GM19351 (cell line): ENCODE measurements around the gene MAB21L4.

ENCODE experiments used
- ATAC-seq: cut with Tn5 transposase; IDR thresholded peaks from one replicate; pipeline ENCODE4 v1.9.1; 2021; ENCODE audit warnings: mild to moderate bottlenecking, moderate library complexity; ENCODE audit not compliant: unreplicated experiment

MAB21L4 gene

GRCh38 chr2:240898108-240898730, 2.3 kb upstream of the MAB21L4 start:
- no peak for ATAC-seq

GRCh38 chr2:240896871-240897692, 1.1 kb upstream of the MAB21L4 start:
- ATAC-seq, result no peak

GRCh38 chr2:240896394-240896793, 438 bp upstream of the MAB21L4 start:
- ATAC-seq, result no peak

- no peak for ATAC-seq
These were observed 959 bp downstream of the MAB21L4 start for GRCh38 chr2:240894836-240895558.

GRCh38 chr2:240894006-240894405, 1.9 kb downstream of the MAB21L4 start:
- no peak for ATAC-seq

GRCh38 chr2:240893363-240893844, 2.6 kb downstream of the MAB21L4 start:
- ATAC-seq, result no peak

- ATAC-seq, result no peak
These were observed 3.0 kb downstream of the MAB21L4 start for GRCh38 chr2:240892925-240893324.

- ATAC-seq, result no peak
These were observed 3.6 kb downstream of the MAB21L4 start for GRCh38 chr2:240892356-240892755.

GRCh38 chr2:240891492-240892340, 4.2 kb downstream of the MAB21L4 start:
- ATAC-seq, result no peak

- no peak for ATAC-seq
These were observed 5.3 kb downstream of the MAB21L4 start for GRCh38 chr2:240890691-240891090.

- ATAC-seq, result no peak
These were observed 6.1 kb downstream of the MAB21L4 start for GRCh38 chr2:240889601-240890560.

GRCh38 chr2:240888890-240889573, 6.9 kb downstream of the MAB21L4 start:
- ATAC-seq, result no peak

GRCh38 chr2:240888130-240888889, 7.6 kb downstream of the MAB21L4 start:
- ATAC-seq, result no peak

- ATAC-seq, result no peak
These were observed 8.3 kb downstream of the MAB21L4 start for GRCh38 chr2:240887631-240888030.

GRCh38 chr2:240886678-240887609, 9.0 kb downstream of the MAB21L4 start:
- no peak for ATAC-seq

GRCh38 chr2:240886023-240886565, 9.9 kb downstream of the MAB21L4 start:
- no peak for ATAC-seq

GRCh38 chr2:240885566-240885965, 10.4 kb downstream of the MAB21L4 start:
- ATAC-seq, result no peak
